HT1080 (cell line): ENCODE measurements around the gene TNFRSF14. TPM values are rescaled to one million over a fixed set of nuclear protein-coding genes. Genes with fewer than 3 reads are reported as not detected.
"Not testable (repeated sequence)": the region's sequence is repeated elsewhere in the genome, so short reads cannot be mapped to it uniquely, and the experiment has no call there.

Source experiments
- DNase-seq: peaks from one replicate; pipeline ENCODE4 v3.0.0-alpha.2; 2015; ENCODE audit warnings: low read depth
- total RNA-seq: library from RNA; depleted of rRNA; stranded (reverse); fragments of >200 nt; shearing (Covaris generic); gene quantifications from 2 replicates; pipeline ENCODE4 v1.2.3, GENCODE V29; 2014

The TNFRSF14 gene
- total RNA-seq, 1 experiment from 2014 or later: 16.6 TPM

DNA sequence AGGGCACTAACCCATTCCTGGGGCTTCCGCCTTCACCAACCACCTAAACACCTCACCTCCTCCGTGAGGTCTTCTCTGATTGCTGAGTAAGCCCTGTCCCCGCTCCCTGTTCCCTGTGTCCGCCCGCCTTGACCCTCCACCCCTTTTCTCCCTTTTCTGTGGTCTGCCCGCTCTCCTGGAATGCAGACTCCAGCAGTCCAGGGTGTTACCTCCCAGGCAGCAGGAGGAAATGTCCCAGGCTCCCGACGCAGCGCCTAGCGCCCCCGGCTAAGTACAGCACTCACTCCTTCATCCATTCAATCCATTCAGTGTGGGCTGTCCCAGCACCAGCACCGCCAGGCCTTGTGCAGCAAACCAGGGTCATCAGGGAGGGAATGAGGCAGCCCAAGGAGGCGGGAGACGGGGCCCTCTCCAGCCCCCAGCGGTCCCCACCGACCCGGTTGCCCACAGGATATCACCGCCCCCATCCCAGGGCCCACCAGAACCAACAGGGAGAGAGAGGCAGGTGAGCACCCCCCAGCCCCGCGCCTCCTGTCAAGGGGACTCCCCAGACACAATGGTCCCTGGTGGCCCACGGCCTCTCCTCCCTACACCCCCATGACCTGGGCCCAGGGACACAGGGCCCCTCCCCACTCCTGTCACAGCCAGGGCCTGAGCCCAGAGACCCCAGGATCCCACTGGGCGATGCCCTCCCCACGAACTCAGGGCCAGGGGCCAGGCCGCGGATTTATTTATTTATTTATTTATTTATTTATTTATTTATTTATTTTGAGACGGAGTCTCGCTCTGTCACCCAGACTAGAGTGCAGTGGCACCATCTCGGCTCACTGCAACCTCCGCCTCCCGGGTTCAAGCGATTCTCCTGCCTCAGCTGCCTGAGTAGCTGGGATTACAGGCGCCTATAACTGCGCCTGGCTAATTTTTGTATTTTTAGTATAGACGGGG, 10.2 kb downstream of the TNFRSF14 start:
- DNase-seq: peak; percentile 50

DNA sequence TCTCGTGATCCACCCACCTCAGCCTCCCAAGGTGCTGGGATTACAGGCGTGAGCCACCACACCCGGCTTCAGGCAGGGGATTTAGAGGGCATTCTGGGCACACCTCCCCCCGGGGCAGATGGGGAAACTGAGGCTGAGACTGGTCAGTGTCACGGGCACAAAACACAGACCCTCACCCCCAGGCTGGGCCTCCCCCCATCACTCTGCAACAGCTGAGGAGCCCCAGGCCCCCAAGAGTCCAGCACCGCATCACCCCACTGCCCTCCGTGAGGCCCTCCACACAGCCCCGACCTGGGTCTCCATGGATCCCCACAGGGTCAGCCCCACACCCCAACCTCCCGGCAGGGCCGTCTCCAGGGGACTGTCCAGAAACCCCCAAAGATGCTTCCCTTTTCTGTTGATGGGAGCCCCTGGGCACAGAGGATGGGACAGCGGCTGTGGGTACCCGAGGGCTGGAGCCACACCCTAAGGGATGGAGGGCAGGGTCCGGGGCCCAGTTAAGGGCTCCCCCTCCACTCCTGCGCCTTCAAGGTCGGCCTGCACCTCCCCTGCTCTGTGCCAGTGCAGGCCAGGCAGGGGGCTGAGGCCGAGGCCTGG, 11.0 kb downstream of the TNFRSF14 start:
- no peak for DNase-seq

DNA sequence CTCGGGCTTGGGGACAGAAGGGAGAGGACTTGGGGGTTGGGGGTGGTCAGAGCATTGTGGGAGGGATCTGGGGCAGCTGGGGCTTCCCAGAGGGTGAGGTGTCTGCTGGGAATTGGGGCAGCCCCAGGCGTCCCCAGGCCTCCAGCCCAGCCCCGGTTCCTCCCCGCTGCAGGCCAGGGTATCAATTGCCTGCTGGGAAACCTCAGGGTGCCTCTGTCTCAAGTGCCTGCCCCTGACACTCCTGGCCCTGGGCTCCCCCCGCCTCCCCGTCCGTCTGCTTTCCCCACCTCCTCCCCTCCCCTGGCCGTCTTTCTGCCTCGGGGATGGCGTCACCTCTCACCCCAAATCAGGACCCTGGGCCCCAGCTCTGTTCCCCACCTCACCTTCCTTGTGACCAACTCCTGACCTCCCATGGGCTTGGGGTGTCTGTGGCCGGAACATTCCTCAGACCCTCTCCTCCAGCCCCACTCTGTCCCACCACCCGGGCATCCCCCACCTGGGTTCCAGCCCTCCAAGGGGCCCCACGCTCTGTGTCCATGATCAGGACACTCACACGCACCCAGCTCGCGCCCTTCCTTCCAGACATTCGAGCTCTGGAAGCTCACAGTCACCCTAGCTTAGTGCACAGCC, 12.1 kb downstream of the TNFRSF14 start:
- not testable (repeated sequence) for DNase-seq

DNA sequence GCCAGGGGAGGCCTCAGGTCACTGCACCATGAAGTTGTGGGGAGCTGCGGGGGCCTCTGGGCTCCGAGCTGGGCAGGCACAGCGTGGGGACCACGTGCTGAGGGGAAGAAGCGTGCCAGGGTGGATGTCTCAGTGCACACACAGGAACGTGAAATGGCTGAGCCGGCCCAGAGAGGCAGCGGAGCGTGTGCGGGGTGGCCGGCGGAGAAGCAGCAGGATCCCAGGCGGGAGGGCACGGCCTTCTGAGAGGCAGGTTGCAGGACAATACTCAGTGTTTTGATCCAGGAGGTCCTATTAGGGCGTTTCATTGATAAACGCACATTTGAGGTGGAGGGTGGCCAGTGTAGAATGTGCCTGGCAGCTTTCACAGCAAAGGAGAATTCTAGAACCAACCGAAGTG, 12.9 kb downstream of the TNFRSF14 start:
- DNase-seq: no peak

DNA sequence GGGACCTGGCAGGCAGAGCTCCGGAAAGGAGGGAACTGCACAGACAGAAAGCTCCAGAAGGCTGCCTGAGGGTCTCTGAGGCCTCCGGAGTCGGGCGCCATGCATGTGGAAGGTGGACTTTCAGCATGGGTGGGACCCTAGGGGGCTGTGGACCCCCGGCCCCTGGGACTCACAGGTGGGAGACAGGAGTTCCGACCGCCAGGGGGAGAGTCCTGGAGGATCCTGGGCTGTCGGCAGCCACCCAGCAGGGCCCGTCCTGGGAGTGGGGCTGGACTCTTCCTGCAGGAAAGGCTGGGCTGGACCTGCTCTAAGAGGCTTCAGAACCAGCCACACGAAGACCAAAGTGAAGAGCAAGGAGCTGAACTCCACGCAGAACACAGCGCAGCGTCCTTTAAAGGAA, 13.5 kb downstream of the TNFRSF14 start:
- not testable (repeated sequence) for DNase-seq

DNA sequence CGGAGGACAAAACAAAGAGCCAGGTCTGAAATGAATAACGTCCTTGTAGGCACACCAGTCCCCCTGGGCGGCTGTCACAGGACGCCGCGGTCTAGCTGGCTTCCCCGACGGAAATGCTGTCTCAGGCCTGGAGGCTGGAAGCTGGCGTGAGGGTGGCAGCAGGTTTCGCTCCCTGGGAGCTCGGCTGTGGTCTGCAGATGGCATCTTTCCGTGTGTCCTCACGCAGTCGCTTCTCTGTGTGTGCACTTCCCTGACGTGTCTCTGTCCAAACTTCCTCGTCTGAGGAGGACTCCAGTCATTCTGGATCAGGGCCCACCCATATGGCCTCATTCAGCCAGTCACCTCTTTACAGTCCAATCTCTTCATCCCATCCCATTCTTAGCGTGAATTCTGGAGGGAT, 14.2 kb downstream of the TNFRSF14 start:
- DNase-seq: no peak

DNA sequence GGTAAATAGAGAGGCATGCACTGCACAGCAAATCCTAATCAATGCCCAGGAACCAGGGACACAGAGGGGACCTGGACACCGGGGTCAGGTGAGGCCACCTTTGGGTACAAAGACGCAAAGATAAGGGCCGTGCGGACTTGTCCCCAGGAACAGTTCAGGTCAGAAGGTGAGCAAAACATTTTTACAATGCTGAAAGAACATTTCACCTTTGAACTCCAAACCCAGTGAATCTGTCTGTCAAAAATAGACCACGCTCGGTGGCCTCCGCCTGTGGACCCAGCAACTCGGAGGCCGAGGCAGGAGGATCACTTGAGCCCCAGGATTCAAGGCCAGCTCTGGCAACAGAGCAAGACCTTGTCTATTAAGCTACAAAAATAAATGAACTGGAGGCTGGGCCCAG, 15.2 kb downstream of the TNFRSF14 start:
- no peak for DNase-seq

DNA sequence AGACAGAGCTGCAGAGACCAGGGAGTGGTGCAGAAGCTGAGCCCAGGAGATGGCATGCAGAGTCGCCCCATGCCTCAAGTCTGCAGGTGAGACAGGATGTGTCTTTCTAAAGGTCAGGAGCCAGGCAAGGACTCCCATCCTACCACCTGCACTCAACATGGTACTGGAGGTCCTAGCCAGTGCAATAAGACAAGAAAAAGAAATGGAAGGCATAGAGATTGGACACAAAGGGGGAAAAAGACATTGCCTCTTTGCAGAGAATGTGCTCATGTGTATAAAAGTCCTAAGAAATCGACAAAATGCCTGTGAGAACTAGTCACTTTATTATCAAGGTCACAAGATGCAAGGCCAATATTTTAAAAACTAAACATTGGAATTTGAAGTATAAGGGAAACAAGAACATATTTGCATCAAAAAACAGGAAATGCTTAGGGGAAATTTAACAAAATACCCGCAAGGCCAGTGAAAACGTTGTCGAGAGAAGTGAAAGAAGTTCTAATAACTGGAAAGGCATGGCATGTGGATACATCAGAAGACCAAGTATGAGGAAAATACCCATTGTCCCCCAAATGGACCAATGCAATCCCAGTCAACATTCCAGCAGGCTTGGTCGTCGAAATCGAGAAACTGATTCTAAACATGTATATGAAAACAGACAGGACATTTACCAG, 17.2 kb downstream of the TNFRSF14 start:
- DNase-seq: no peak

DNA sequence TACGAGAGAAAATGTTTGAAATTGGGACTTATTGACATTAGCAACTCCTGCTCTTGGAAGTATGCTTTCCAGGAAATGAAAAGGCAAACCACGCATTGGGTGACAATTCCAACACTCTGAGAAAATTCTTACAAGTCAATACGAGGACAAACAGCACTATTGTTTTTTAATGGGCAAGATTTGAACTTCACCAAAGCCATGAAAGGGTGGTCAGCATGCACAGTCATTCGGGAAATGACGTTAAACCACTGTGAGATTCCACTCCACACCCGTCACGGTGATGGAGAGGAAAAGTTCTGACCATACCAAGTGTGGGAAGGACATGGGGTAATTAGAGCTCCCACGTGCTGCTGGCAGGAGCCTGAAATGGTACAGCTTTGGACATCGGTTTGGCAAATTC, 18.2 kb downstream of the TNFRSF14 start:
- DNase-seq: peak; percentile 87

DNA sequence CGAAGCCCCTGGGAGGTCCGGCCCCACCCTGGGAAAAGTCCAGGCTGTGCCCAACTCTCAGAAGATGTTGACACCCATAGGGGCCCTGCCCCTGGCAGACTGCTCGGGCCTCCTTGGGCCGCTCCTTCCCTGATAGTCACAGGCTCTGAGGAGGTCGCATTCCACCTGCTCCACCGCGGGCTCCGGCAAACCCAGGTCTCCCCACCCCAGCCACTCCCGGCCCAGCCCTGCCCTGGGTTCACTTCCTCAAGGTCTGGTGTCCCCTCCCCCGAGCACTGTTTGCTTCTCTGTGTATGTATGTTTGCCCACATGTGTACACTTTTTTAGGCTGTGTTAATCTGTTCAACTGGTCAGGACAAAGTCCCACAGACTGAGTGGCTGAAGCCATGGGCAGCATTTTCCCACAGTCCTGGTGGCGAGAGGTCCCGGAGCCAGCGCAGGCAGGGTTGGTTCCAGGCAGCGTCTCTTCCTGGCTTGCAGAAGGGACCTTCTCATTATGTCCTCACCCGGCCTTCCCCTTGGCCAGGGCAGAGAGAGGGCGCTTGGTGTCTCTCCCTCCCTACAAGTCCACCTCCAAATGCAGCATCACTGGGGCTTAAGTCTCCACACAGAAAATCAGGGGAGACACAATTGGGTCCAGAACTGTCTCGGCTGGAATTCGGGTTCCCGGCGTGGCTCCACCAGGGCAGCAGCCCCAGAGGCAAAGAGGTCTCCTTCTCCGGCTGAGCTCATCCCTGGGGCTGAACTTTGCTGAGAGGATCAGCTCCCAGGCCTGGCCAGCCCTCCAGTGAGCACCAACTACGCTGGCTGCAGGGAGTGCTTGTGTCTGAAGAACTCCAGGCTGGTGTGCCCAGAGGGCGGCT, 19.9 kb downstream of the TNFRSF14 start:
- DNase-seq: no peak

DNA sequence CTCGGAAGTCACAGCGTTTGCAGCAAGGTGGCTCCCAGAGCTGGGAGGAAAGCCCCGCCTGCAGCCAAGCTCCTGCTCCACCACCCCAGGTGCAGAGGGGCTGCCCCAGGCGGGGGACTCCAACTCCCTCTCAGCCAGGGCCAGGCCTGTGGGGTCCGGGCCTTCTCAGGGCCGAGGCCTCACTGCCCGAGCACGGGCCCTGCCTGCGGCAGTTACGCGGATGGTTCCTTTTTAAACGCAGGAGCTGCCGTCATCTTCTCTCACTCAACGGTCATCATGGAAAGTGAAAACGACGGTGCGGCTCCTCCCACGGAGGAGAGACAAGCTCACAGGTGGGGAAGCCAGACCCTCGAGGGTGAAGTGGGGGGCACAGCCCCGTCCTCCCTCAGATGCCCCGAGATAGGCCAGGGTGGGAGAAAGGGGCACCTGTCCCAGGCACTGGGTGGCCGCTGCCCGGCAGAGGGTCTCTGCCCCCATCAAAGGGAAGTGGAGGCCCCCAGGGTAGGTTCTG, 21.4 kb downstream of the TNFRSF14 start:
- not testable (repeated sequence) for DNase-seq

DNA sequence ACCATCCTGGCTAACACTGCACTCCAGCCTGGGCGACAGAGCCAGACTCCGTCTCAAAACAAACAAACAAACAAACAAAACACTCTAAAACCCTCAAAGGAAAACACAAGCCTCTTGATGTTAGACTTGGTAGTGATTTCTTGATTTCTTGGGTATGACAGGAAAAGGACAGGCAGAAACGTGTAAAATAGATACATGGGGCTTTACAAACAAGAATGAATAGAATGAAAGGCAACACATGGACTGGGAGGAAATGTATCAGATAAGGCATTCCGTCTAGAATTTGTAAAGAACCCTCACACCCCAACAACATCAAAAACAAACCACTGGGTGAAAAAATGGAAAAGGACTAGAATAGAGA, 22.6 kb downstream of the TNFRSF14 start:
- DNase-seq: no peak

DNA sequence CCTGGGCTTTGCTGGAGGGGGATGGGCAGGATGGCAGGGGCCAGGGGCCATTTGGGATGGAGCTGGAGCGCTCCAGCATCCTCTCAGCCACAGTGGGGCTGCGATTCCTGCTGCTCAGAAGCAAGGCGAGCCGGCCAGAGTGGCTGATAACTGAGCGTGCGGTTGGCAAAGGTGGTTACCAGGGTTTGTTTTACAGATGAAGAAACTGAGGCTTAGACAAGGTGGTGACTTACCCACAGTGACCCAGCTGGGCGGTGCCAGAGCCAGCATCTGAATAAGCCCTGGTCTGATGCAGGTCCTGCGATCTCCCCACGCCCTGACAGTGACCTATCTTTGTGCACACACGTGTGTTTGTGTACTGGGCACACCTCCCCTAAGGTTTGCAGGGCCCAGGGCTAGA, 24.5 kb downstream of the TNFRSF14 start:
- no peak for DNase-seq

DNA sequence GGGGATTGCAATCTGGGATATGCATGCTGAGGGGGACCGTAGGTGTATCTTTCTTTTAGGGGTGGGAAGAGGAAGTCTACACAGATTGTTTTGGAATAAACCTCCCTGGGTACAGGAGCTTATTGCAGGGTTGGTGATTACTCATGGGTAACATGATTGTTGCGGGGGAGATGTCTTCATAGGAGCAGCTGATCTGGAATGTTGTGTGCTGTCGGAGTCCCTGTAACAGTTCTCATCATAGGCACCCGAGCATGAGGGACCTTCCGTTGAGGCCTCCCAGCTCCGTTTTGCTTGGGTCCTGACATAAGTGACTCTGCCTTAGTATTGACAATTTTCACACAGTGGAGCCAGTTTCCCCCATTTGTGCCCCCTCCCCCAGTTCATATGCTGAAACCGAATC, 26.2 kb downstream of the TNFRSF14 start:
- no peak for DNase-seq

DNA sequence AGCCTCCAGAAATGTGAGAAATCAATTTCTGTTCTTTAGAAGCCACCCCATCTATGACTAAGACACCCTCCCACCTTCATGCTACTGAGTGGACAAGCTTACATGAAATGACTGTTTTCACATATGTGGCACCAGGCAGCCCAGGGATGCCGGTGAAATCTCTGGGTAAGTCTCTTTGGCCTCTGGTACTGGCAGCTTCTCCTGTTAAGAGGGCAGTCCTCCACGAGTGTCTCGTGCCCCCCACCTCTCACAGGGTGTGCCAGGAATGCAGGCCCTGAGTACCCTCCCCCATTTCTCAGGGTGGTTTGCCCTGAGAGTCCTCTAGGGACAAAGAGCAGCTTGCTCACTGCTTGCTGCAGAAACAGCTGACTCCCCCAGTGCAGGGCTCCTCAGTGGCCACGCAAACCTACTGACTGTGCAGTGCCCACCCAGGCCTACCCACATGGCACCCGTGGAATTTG, 27.2 kb downstream of the TNFRSF14 start:
- no peak for DNase-seq

DNA sequence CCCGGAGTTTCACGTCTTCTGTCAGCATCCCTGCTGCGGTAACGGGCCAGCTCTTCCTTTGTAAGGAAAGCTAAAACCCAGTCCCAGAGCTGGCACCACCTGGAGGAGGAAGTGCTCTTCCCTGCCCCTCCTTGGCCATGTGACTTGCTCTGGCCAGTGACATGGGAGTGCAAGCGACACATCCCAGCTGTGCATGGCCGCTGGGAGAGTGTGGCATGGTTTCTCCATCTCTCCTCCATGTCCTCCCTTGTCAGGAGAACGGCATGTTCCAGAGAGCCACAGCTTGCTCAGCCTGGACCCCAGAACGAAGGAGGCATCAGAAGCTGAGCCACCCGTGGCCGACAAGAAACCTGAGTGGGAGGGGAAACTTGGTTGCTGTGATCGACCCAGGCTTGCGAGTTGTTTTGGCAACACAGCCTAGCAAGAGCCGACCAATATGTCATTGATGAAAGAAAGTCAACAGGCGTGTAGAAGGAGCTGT, 27.7 kb downstream of the TNFRSF14 start:
- DNase-seq: no peak

DNA sequence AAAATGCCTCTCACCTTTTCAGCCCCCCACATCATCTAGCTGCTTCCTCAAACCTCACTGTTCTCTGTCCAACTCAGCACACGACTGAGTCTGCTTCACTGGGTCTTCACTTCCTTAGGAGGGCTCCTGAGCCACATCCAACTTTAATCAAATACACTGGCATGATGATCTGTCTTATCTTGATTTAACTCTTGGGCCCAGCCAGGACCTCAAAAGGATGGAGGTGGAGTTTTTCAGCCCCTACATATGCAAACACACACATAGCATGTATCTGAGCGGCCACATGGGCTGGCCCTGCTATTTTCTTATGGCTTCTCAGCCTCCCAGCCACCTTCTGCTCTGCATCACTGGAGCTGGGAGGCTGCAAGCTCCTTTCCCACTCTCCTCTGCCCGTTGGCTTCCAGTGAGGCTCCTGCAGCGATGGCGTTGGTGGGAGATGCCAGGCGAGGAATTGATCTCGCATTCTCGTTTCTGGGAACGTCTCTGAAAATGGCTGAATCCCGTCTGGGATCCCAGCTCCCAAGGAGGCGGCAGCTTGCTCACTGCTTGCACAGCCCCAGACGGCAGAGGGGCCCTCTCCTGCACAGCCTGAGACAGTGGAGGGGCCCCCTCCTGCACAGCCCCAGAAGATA, 28.6 kb downstream of the TNFRSF14 start:
- DNase-seq: no peak

DNA sequence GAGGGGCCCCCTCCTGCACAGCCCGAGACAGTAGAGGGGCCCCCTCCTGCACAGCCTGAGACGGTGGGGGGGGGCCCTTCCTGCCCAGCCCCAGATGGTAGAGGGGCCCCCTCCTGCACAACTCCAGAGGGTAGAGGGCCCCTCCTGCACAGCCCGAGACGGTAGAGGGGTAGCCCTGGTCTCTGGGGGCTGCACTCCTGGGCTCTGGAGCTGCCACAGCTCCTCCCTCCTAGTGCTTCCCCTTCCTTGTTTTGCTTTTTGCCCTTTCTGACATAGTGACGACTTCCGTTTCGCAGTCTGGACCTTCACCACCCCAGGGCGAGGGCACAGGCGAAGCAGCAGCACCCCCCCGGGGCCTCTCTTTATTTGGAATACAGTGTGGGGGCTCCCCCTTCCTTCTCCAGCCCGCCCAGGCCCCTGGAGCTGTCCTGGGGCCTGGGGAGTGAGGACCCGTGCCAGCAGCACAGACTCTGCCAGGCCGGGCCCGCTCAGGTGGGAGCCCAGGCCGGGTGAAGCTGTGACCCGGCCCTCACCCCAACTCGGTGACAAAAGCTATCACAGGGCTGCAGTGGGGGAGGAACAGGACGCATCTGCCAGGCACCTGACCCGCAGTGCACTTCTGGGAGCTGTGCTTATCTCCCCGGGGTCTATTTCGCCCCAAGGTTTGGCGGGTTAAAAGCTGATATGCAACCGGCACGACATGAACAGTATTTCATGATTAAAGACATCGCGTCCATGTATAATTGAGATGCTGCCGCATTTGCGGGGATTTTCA, 29.3 kb downstream of the TNFRSF14 start:
- peak; percentile 55 for DNase-seq
